ENCODE measurements around the gene KRT73.

Gene KRT73

DNA sequence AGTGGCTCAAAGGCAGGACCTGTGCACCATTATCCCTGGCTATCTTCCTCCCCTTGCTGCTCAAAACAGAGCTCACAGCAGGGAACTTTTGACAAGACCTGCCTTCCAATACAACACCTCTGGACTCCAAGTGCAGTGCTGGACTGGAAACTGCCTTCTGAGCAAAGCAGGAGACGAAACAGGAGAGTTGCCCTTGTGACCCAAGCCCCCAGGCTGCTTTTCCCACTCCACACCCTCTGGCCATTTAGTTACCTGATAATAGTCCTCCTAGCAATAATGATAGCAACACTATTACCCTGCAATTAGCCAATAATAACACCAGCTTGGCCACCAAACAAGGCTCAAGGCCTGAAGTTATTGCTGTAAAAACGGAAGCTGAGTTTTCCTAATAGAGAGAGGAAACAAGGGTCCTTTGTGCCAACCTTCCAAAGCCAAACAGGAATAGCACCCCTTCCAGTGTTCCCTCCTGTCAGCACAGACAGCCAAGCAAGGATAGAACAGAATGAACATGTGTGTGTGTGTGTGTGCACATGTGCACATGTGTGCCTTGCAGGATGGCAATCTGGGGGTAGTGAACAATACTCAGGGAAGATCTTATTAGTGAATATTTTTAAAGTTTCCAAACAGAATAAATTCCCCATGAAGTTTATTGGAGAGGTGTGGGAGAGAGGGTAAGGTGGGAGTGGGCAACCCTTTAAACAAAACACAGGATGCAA is 9.2 kb upstream of the KRT73 start:
- no peaks in the 10 kb centered on the region for H3K27me3 ChIP-seq (ENCODE audit: insufficient read depth, poor library complexity, severe bottlenecking)

DNA sequence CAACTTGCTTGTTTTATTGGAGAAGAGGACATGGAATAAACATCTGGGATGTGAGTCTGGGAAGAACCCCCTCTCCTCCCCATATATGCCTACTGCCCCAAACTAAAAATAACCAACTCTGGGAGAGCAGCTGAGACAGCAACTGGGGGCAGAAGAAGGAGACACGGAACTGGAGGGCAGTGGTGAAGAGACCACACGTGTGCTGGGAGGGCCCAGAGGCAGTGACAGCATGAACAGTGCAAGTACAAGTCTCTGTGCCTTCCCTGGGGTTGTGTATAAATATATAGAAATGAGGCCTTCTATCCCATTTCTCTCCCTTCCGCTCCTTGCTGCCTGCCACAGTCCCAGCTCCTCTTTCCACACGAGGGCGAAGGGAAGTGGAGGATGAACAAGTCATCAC is 4.0 kb upstream of the KRT73 start:
- H3K27ac ChIP-seq (ENCODE audit: poor library complexity, severe bottlenecking), result no peak overlapping the region
- no peak overlapping the region for H3K4me3 ChIP-seq (ENCODE audit: severe bottlenecking)
- no peak for ATAC-seq (ENCODE audit: low read depth)
- DNase-seq (ENCODE audit: low spot score), result no peak
- no peaks in the 10 kb centered on the region for H3K27me3 ChIP-seq (ENCODE audit: insufficient read depth, poor library complexity, severe bottlenecking)
- no peaks in the 10 kb centered on the region for H3K4me1 ChIP-seq (ENCODE audit: insufficient read depth, poor library complexity, severe bottlenecking)
- no peak for TF ChIP-seq CTCF (IDR thresholded peaks at IDR 0.05; ENCODE audit: poor library complexity, severe bottlenecking)
- peaks cover 7% of the 10 kb centered on the region for H3K9me3 ChIP-seq (ENCODE audit: severe bottlenecking)
- H3K36me3 ChIP-seq (ENCODE audit: low read depth), result no peaks in the 10 kb centered on the region

More for the DNA sequence above, 9.2 kb upstream of the KRT73 start:
- Histone ChIP-seq H3K27ac (ENCODE audit: poor library complexity, severe bottlenecking) (no peak overlapping the region), H3K9me3 (ENCODE audit: severe bottlenecking) (peaks cover 7% of the 10 kb centered on the region), H3K36me3 (ENCODE audit: low read depth) (no peaks in the 10 kb centered on the region), H3K4me1 (ENCODE audit: insufficient read depth, poor library complexity, severe bottlenecking) (no peaks in the 10 kb centered on the region), H3K4me3 (ENCODE audit: severe bottlenecking) (no peak overlapping the region)
- TF ChIP-seq CTCF (IDR thresholded peaks at IDR 0.05; ENCODE audit: poor library complexity, severe bottlenecking), result no peak
- ATAC-seq (ENCODE audit: low read depth), result no peak
- no peak for DNase-seq (ENCODE audit: low spot score)

- TF ChIP-seq CTCF (IDR thresholded peaks at IDR 0.05; ENCODE audit: poor library complexity, severe bottlenecking), result no peak
- Histone ChIP-seq H3K27ac (ENCODE audit: poor library complexity, severe bottlenecking) (no peak overlapping the region), H3K4me1 (ENCODE audit: insufficient read depth, poor library complexity, severe bottlenecking) (no peaks in the 10 kb centered on the region), H3K4me3 (ENCODE audit: severe bottlenecking) (no peak overlapping the region), H3K27me3 (ENCODE audit: insufficient read depth, poor library complexity, severe bottlenecking) (no peaks in the 10 kb centered on the region), H3K36me3 (ENCODE audit: low read depth) (no peaks in the 10 kb centered on the region), H3K9me3 (ENCODE audit: severe bottlenecking) (peaks cover 1% of the 10 kb centered on the region)
- ATAC-seq (ENCODE audit: low read depth) (no peak), DNase-seq (ENCODE audit: low spot score) (no peak)
Observed at GRCh38 chr12:52618866-52619265, 507 bp upstream of the KRT73 start.

DNA sequence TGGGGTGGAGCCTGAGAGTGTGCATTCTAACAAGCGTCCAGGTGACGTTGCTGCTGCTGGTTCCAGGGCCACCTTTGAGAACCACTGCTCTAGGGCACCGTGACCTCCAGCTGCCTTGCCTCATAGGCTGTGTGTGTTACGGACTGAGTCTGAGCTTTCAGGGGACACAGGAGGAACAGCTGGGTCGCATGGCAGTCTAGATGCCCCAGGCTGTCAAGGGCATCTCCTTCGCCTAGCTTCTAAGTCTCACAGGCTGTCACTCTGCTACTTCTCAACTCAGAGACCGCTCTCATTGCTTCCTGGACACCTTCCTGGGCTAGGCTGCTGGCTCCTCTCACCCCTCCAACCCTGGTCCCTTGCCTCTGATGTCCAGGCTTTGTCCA is 965 bp downstream of the KRT73 start:
- no peak for TF ChIP-seq CTCF (IDR thresholded peaks at IDR 0.05; ENCODE audit: poor library complexity, severe bottlenecking)
- ATAC-seq (ENCODE audit: low read depth) (no peak), DNase-seq (ENCODE audit: low spot score) (no peak)
- Histone ChIP-seq H3K27me3 (ENCODE audit: insufficient read depth, poor library complexity, severe bottlenecking) (no peaks in the 10 kb centered on the region), H3K27ac (ENCODE audit: poor library complexity, severe bottlenecking) (no peak overlapping the region), H3K4me3 (ENCODE audit: severe bottlenecking) (no peak overlapping the region), H3K9me3 (ENCODE audit: severe bottlenecking) (no peaks in the 10 kb centered on the region), H3K4me1 (ENCODE audit: insufficient read depth, poor library complexity, severe bottlenecking) (no peaks in the 10 kb centered on the region), H3K36me3 (ENCODE audit: low read depth) (no peaks in the 10 kb centered on the region)

DNA sequence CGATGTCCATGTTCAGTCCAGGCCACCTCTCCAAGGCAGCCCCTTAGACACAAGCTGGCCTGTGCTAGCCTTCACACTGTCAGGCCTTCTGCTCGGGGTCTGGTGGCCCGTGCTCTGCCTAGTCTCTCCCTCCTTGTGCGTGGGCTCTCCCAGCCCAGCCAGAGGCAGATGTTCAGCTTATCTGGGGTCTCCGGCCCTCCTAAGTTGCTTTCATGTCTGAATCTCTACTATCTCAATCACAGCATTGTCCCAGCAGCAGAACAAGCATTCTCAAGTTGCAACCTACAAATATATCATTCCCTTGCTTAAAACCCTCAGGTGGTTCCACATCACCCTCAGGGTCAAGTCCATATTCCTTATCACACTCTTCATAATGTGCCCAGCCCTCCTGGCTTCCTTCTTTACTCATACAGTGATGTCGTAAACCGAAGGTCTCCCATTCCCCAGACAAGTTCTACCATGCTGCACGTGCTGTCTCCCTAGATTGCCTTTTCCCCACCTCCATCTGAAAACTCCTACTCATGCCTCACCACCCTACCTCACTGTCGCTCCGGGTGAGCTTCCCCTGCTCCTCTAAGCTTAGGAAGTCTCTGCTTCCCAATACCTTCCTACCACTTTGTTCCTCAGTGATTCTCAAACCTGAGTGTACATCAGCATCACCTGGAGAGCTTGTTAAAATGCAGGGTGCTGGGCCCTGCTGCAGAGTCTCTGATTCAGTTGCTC is 1.5 kb downstream of the KRT73 start:
- ATAC-seq (ENCODE audit: low read depth) (no peak), DNase-seq (ENCODE audit: low spot score) (no peak)
- H3K4me1 ChIP-seq (ENCODE audit: insufficient read depth, poor library complexity, severe bottlenecking), result no peaks in the 10 kb centered on the region
- H3K27ac ChIP-seq (ENCODE audit: poor library complexity, severe bottlenecking), result no peak overlapping the region
- no peaks in the 10 kb centered on the region for H3K36me3 ChIP-seq (ENCODE audit: low read depth)
- H3K9me3 ChIP-seq (ENCODE audit: severe bottlenecking), result no peaks in the 10 kb centered on the region
- H3K4me3 ChIP-seq (ENCODE audit: severe bottlenecking), result no peak overlapping the region
- no peak for TF ChIP-seq CTCF (IDR thresholded peaks at IDR 0.05; ENCODE audit: poor library complexity, severe bottlenecking)
- H3K27me3 ChIP-seq (ENCODE audit: insufficient read depth, poor library complexity, severe bottlenecking), result no peaks in the 10 kb centered on the region

Measured in RWPE2 (cell line).